Gastroesophageal sphincter (tissue), 4 donors: ENCODE results near the gene SLC17A5. TPM values are rescaled to one million over a fixed set of nuclear protein-coding genes. Genes with fewer than 3 reads are reported as not detected.
"Not testable (repeated sequence)": the region's sequence is repeated elsewhere in the genome, so short reads cannot be mapped to it uniquely, and the experiment has no call there.

Experiments
- ATAC-seq: fragments of 150-250 bp; one replicate; pipeline ENCODE4 v1.9.1; 2016; ENCODE audit warnings: mild to moderate bottlenecking, moderate library complexity
- H3K27ac ChIP-seq, 4 donors: fragments of 200-600 bp; sonication (generic) in 3 of 4; 1 replicate in 3 of 4; 2 replicates in 1 of 4; pipeline ENCODE4 v1.5.1; 2016 to 2019
- H3K27me3 ChIP-seq: fragments of 200-600 bp; sonication (generic); one replicate; pipeline ENCODE4 v1.5.1; 2019
- H3K36me3 ChIP-seq, 2 donors: fragments of 200-600 bp; sonication (generic); one replicate each; pipeline ENCODE4 v1.5.1; 2019; ENCODE audit warnings: control low read depth in 1 of 2
- H3K4me1 ChIP-seq, 3 donors: fragments of 200-600 bp; sonication (generic); 1 replicate in 2 of 3; 2 replicates in 1 of 3; pipeline ENCODE4 v1.5.1; 2016 to 2019; ENCODE audit warnings: control low read depth in 2 of 3
- H3K4me3 ChIP-seq, 2 donors: fragments of 200-600 bp; sonication (generic); one replicate each; pipeline ENCODE4 v1.5.1; 2019; ENCODE audit warnings: mild to moderate bottlenecking in 1 of 2, moderate library complexity in 1 of 2
- H3K9me3 ChIP-seq, 3 donors: fragments of 200-600 bp; sonication (generic); one replicate each; pipeline ENCODE4 v1.5.1; 2017 to 2019; ENCODE audit warnings: control low read depth in 2 of 3
- CTCF ChIP-seq, 4 experiments: fragments of 200-600 bp in 2 of 4; fragments of 450-650 bp in 2 of 4; sonication (generic) in 1 of 4; IDR thresholded peaks; one replicate each; pipeline ENCODE4 v1.5.1; 2017 to 2019; ENCODE audit warnings: antibody characterized with exemption in 4 of 4, mild to moderate bottlenecking in 2 of 4, moderate library complexity in 2 of 4
- EP300 ChIP-seq: sonication (generic); formaldehyde crosslinking; IDR thresholded peaks from one replicate; pipeline ENCODE4 v1.6.1; 2017; ENCODE audit warnings: antibody characterized with exemption, mild to moderate bottlenecking
- POLR2A ChIP-seq, 2 donors: fragments of 450-650 bp; IDR thresholded peaks; one replicate each; pipeline ENCODE4 v1.6.1; 2017; ENCODE audit warnings: antibody characterized with exemption in 2 of 2, mild to moderate bottlenecking in 2 of 2, moderate library complexity in 1 of 2
- POLR2AphosphoS5 ChIP-seq: sonication (generic); formaldehyde crosslinking; IDR thresholded peaks from one replicate; pipeline ENCODE4 v1.6.1; 2017; ENCODE audit warnings: antibody characterized with exemption
- WGBS, 2 donors: methylation state at CpG; one replicate each; pipeline ENCODE4 v1.1.5; 2018; ENCODE audit warnings: low coverage in 1 of 2; 5-methylcytosine and 5-hydroxymethylcytosine counted together
- total RNA-seq, 4 donors: library from RNA; depleted of rRNA; stranded (reverse); fragments of >200 nt; gene quantifications; one replicate each; pipeline ENCODE4 v1.1.0, GENCODE V29; 2016

SLC17A5 gene
- total RNA-seq, 4 donors from 2014 or later = 11.2 to 18.9 (median 14.6) TPM

GRCh38 chr6:73566954-73567591 lies 86.7 kb downstream of the SLC17A5 start:
- H3K9me3 ChIP-seq = no peaks in the 10 kb centered on the region
- 77% methylated on average over 5 of the region's 8 CpGs; no CpG with 5 or more reads in 1 of the 2 donors for WGBS, 2 donors
- no peaks in the 10 kb centered on the region for H3K36me3 ChIP-seq
- ATAC-seq = peak; percentile 96
- no peaks in the 10 kb centered on the region for H3K4me1 ChIP-seq
- H3K27ac ChIP-seq = peak overlapping the region in 2 of 4 donors; percentile 64 to 71
- TF ChIP-seq POLR2A (IDR thresholded peaks at IDR 0.05) (no peak), POLR2AphosphoS5 (peak; percentile 22)
- H3K4me3 ChIP-seq = no peak overlapping the region
- H3K27me3 ChIP-seq = no peaks in the 10 kb centered on the region

- H3K27me3 ChIP-seq, H3K36me3 ChIP-seq, H3K4me3 ChIP-seq, ATAC-seq, H3K9me3 ChIP-seq, H3K4me1 ChIP-seq: not testable (repeated sequence)
- H3K27ac ChIP-seq = peak overlapping the region in 2 of 4 donors; percentile 47 to 64
- 100% methylated on average over 1 to 2 of the region's 2 CpGs for WGBS, 2 donors
These were observed 87.3 kb downstream of the SLC17A5 start for GRCh38 chr6:73566486-73566871.

- ATAC-seq = no peak
- Histone ChIP-seq H3K27ac (peak overlapping the region in 1 of 4 donors; percentile 64), H3K36me3 (no peaks in the 10 kb centered on the region), H3K27me3 (no peaks in the 10 kb centered on the region), H3K4me1 (no peaks in the 10 kb centered on the region), H3K4me3 (no peak overlapping the region), H3K9me3 (no peaks in the 10 kb centered on the region)
- TF ChIP-seq EP300 (no peak), CTCF (IDR thresholded peaks at IDR 0.05) (no peak), POLR2A (IDR thresholded peaks at IDR 0.05) (no peak), POLR2AphosphoS5 (no peak)
- WGBS, 2 donors = 78 to 91% methylated on average over 3 to 8 of the region's 11 CpGs
These were observed 87.9 kb downstream of the SLC17A5 start for GRCh38 chr6:73565767-73566485.

GRCh38 chr6:73564578-73565345 lies 89.0 kb downstream of the SLC17A5 start:
- H3K4me3 ChIP-seq = no peak overlapping the region
- no peak for ATAC-seq
- 93 to 100% methylated on average over 1 to 16 of the region's 17 CpGs for WGBS, 2 donors
- no peaks in the 10 kb centered on the region for H3K27me3 ChIP-seq
- H3K4me1 ChIP-seq = no peaks in the 10 kb centered on the region
- no peaks in the 10 kb centered on the region for H3K36me3 ChIP-seq
- H3K27ac ChIP-seq = no peak overlapping the region
- H3K9me3 ChIP-seq = no peaks in the 10 kb centered on the region
- TF ChIP-seq POLR2A (IDR thresholded peaks at IDR 0.05) (no peak), POLR2AphosphoS5 (no peak), EP300 (no peak), CTCF (IDR thresholded peaks at IDR 0.05) (no peak)

- no peaks in the 10 kb centered on the region for H3K9me3 ChIP-seq
- H3K36me3 ChIP-seq = no peaks in the 10 kb centered on the region
- H3K4me1 ChIP-seq = no peaks in the 10 kb centered on the region
- no peak for ATAC-seq
- WGBS, 2 donors = 82 to 86% methylated on average over 1 to 2 of the region's 2 CpGs
- H3K27ac ChIP-seq = no peak overlapping the region
- no peaks in the 10 kb centered on the region for H3K27me3 ChIP-seq
- TF ChIP-seq EP300 (no peak), POLR2A (IDR thresholded peaks at IDR 0.05) (no peak), POLR2AphosphoS5 (no peak), CTCF (IDR thresholded peaks at IDR 0.05) (no peak)
- no peak overlapping the region for H3K4me3 ChIP-seq
These were observed 91.2 kb downstream of the SLC17A5 start for GRCh38 chr6:73562558-73562957.
